Measurements from ENCODE around the gene FAM163A. TPM values are rescaled to one million over a fixed set of nuclear protein-coding genes. Genes with fewer than 3 reads are reported as not detected.

The FAM163A gene
- total RNA-seq, 4 donors from 2014 or later = 0.44 TPM; not detected in 3

DNA sequence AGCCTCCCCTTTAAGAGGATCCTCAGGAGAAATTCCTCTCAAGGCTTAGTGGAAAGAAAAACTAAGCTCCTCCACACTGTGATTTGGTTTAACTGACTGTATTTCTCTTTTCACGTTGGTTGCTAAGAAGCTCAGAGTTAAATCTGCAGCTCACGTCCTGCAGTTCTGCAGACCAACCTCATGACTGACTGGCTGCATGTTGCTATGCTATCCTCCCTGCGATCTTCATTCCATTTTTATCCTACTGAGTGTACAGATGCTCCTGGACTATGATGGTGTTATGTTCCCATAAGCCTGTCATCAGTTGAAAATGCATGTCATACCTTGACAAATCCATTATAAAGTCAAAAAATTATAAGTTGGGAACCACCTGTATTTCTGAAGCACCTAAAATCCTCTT, 34.6 kb downstream of the FAM163A start:
- WGBS, 2 donors = 87 to 90% methylated on average over 3 of the region's 3 CpGs
- Histone ChIP-seq H3K9me3 (peaks cover 0 to 4% (median 0%) of the 10 kb centered on the region in 4 donors), H3K27ac (no peak overlapping the region), H3K4me3 (no peak overlapping the region), H3K27me3 (no peaks in the 10 kb centered on the region), H3K4me1 (peaks cover 0 to 12% (median 0%) of the 10 kb centered on the region in 4 donors), H3K36me3 (no peaks in the 10 kb centered on the region)
- no peak for DNase-seq (ENCODE audit: low spot score in 2 of 2)
- TF ChIP-seq EP300 (IDR thresholded peaks at IDR 0.05) (no peak), POLR2A (IDR thresholded peaks at IDR 0.05) (no peak), CTCF (IDR thresholded peaks at IDR 0.05) (no peak)

DNA sequence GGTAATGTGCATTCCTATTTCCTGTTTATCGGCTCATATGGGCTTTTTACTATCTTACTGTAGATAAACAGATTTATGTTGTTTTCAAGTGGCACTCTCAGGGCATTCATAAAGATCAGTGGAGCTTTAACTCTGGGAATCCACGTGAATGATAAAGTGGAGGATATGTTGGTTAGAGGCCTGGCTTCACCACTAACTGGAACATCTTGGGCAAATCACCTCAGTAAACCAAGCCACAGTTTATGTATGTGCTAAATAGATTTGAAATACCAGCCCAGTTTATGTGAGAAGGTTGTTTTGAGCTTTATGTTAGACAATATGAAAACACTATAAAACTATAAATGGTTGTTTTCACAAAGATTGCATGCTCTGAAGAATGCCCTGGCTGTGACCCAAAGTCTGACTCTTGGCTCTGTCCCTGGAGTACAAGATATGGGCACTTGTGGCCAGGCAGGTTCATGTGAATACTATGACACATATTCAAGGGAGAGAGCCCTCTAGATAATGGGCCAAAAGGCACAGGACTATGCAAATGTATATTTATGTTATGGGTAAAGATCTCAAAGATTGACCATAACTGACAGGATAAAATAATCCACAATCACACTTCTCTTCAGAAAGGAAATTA, 36.7 kb downstream of the FAM163A start:
- 43 to 55% methylated on average over 2 of the region's 2 CpGs for WGBS, 2 donors
- Histone ChIP-seq H3K36me3 (no peaks in the 10 kb centered on the region), H3K4me3 (no peak overlapping the region), H3K9me3 (no peaks in the 10 kb centered on the region), H3K27me3 (no peaks in the 10 kb centered on the region), H3K4me1 (peaks cover 0 to 12% (median 0%) of the 10 kb centered on the region in 4 donors), H3K27ac (no peak overlapping the region)
- TF ChIP-seq EP300 (IDR thresholded peaks at IDR 0.05) = no peak
- no peak for TF ChIP-seq POLR2A (IDR thresholded peaks at IDR 0.05)
- TF ChIP-seq CTCF (IDR thresholded peaks at IDR 0.05) = no peak
- no peak for DNase-seq (ENCODE audit: low spot score in 2 of 2)

DNA sequence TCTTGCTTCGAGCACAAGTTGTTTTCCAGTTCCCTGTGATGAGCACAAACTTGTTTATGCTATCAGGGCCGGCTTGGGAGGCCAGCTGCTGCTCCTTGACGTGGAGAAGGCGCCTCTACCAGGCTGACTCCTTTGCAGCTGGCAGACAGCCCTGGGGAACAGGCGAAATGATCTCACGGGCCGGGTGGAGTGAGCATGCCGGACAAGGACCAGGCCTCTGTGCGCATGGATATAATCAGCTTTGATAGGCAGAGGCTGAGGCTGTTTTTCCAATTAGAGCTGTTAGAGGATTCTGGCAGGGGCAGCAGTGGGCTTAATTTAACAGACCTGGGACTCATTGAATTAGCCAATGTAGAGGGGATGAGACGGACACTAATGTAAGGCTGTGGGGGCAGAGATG, 38.9 kb downstream of the FAM163A start:
- no peak for DNase-seq (ENCODE audit: low spot score in 2 of 2)
- TF ChIP-seq EP300 (IDR thresholded peaks at IDR 0.05) (no peak), POLR2A (IDR thresholded peaks at IDR 0.05) (no peak), CTCF (IDR thresholded peaks at IDR 0.05) (no peak)
- Histone ChIP-seq H3K9me3 (no peaks in the 10 kb centered on the region), H3K27ac (peak overlapping the region in 1 of 4 donors; percentile 38), H3K36me3 (no peaks in the 10 kb centered on the region), H3K4me3 (no peak overlapping the region), H3K4me1 (peaks cover 0 to 12% (median 0%) of the 10 kb centered on the region in 4 donors), H3K27me3 (no peaks in the 10 kb centered on the region)
- 71 to 79% methylated on average over 10 of the region's 10 CpGs for WGBS, 2 donors

DNA sequence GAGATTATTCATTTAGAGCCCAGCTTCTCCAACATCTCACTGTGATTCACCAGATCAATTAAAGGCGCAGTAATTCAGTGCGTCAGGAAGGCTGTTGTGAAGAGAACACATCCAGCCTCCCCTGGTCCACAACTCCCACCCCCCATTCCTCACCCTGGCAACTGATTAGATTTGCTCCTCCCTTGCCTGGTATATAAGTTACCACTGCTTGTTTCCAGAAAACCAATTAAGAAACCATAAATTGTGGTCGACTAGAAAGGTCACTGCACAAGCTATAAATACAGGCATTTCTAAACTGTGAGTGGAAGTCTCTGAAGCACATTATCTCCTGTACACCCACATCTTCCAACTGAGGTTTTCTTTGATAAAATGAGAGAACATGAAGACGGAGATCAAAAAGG, 41.9 kb downstream of the FAM163A start:
- 54 to 60% methylated on average over 4 of the region's 4 CpGs for WGBS, 2 donors
- DNase-seq (ENCODE audit: low spot score in 2 of 2) = no peak
- Histone ChIP-seq H3K4me1 (peaks cover 0 to 3% (median 0%) of the 10 kb centered on the region in 4 donors), H3K27ac (no peak overlapping the region), H3K36me3 (no peaks in the 10 kb centered on the region), H3K9me3 (no peaks in the 10 kb centered on the region), H3K27me3 (no peaks in the 10 kb centered on the region), H3K4me3 (no peak overlapping the region)
- TF ChIP-seq CTCF (IDR thresholded peaks at IDR 0.05) = no peak
- no peak for TF ChIP-seq POLR2A (IDR thresholded peaks at IDR 0.05)
- TF ChIP-seq EP300 (IDR thresholded peaks at IDR 0.05) = no peak

DNA sequence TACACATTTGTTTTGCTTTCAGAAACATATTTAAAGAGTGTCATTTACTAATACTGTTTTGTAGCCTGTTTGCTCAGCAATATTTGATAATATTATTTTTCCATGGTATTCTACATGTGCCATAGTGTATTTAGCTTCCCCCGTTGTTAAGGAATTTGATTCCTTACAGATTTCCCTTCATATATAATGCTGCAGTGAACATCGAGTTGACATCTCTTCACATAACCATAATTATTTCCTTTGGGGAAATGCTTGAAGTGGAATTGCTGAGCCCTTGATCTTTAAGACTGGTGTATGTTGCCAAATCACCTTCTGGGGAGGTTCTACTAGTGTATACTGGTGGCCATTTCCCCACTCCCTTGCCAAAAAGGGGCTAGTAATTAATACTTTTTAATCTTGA, 42.6 kb downstream of the FAM163A start:
- no peak overlapping the region for H3K27ac ChIP-seq
- 53 to 59% methylated on average over 2 of the region's 2 CpGs for WGBS, 2 donors
- no peak for DNase-seq (ENCODE audit: low spot score in 2 of 2)

More for the DNA sequence above, 42.6 kb downstream of the FAM163A start:
- no peak for TF ChIP-seq CTCF (IDR thresholded peaks at IDR 0.05)
- Histone ChIP-seq H3K9me3 (no peaks in the 10 kb centered on the region), H3K4me3 (no peak overlapping the region), H3K4me1 (no peaks in the 10 kb centered on the region), H3K36me3 (no peaks in the 10 kb centered on the region), H3K27me3 (no peaks in the 10 kb centered on the region)

All from tibial nerve (tissue), 4 donors.